ENCODE measurements around the gene SEMA4D.

SEMA4D gene

DNA sequence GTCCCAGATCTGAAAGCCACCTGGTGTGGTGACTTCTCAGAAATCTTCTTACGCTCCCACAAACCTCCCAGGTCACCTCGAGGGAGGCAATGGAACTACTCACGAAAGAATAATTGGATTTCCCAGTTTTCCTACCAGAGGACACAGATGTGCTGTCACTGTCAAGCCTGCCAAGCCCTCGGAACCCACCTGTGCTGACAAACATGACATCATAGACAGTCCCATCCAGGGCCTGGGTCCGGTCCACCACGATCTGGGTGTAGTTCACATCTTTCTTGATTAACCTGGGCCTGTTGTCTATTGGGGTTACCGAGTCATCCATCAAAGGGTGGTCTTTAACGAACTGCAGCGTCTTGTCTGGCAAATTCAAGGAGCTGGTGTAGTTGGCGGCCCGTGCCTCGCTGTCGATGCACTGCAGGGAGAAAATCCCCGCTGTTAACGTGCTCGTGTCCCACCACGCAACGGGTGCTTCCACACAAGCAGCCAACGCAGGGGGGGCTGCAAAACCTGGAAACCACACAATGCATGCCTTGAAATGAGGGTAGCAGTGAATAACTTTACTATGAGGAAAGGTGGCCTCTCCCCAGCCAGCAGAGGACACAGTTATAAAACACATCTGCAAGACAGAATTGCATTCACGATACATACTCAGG lies 110.6 kb downstream of the SEMA4D start:
- Histone ChIP-seq H3K9ac (no peak overlapping the region), H3K36me3 (ENCODE audit: insufficient read depth) (peaks cover 24% of the 10 kb centered on the region; the same call in 1 of the 2 replicates), H4K20me1 (ENCODE audit: insufficient read depth) (no peaks in the 10 kb centered on the region)

DNA sequence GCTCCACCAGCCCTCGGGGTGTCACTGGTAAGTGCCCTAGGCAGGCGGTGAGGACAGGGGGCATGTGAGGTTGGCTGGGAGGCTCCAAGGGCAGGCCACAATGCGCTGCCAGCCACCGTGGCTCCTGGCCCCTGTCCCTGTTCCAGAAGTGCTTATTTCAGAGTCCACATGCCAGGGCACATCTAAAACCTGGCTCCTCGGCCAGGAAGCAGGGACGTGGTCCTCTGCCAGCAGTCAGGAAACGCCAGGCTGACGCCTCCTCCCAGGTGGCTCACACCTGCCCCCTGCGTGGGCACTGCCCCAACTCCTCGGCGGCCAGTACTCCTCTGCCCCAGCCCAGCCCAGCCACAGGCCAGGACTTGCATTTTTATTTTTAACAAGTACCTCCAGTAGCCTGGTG lies 111.1 kb downstream of the SEMA4D start:
- TF ChIP-seq, protein P1, sequence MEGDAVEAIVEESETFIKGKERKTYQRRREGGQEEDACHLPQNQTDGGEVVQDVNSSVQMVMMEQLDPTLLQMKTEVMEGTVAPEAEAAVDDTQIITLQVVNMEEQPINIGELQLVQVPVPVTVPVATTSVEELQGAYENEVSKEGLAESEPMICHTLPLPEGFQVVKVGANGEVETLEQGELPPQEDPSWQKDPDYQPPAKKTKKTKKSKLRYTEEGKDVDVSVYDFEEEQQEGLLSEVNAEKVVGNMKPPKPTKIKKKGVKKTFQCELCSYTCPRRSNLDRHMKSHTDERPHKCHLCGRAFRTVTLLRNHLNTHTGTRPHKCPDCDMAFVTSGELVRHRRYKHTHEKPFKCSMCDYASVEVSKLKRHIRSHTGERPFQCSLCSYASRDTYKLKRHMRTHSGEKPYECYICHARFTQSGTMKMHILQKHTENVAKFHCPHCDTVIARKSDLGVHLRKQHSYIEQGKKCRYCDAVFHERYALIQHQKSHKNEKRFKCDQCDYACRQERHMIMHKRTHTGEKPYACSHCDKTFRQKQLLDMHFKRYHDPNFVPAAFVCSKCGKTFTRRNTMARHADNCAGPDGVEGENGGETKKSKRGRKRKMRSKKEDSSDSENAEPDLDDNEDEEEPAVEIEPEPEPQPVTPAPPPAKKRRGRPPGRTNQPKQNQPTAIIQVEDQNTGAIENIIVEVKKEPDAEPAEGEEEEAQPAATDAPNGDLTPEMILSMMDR (conservative IDR thresholded peaks at IDR 0.05; ENCODE audit: low read depth, low read length) = no peak
- H3K4me3 ChIP-seq (IDR thresholded peaks at IDR 0.05; ENCODE audit: insufficient read depth, low read depth, low read length) = no peak overlapping the region
- H4K20me1 ChIP-seq (ENCODE audit: insufficient read depth) = no peaks in the 10 kb centered on the region
- H3K9ac ChIP-seq = no peak overlapping the region
- no peak overlapping the region for H3K27ac ChIP-seq
- H3K4me2 ChIP-seq = no peak overlapping the region
- H3K27me3 ChIP-seq (ENCODE audit: insufficient read depth, low read depth) = no peaks in the 10 kb centered on the region
- peaks cover 30% of the 10 kb centered on the region for H3K4me1 ChIP-seq (ENCODE audit: low read depth, poor library complexity, severe bottlenecking)
- H3K79me2 ChIP-seq (ENCODE audit: insufficient read depth, low read depth) = no peaks in the 10 kb centered on the region
- H2AFZ ChIP-seq (ENCODE audit: low read depth) = no peak overlapping the region
- H3K36me3 ChIP-seq (ENCODE audit: insufficient read depth) = peaks cover 19% of the 10 kb centered on the region; the same call in 1 of the 2 replicates

More for the DNA sequence above, 110.6 kb downstream of the SEMA4D start:
- Histone ChIP-seq H3K4me3 (IDR thresholded peaks at IDR 0.05; ENCODE audit: insufficient read depth, low read depth, low read length) (no peak overlapping the region), H3K27ac (no peak overlapping the region), H3K27me3 (ENCODE audit: insufficient read depth, low read depth) (no peaks in the 10 kb centered on the region), H3K4me2 (no peak overlapping the region), H3K4me1 (ENCODE audit: low read depth, poor library complexity, severe bottlenecking) (peaks cover 30% of the 10 kb centered on the region), H3K79me2 (ENCODE audit: insufficient read depth, low read depth) (no peaks in the 10 kb centered on the region), H2AFZ (ENCODE audit: low read depth) (no peak overlapping the region)
- TF ChIP-seq, protein P1 (conservative IDR thresholded peaks at IDR 0.05; ENCODE audit: low read depth, low read length) = no peak

DNA sequence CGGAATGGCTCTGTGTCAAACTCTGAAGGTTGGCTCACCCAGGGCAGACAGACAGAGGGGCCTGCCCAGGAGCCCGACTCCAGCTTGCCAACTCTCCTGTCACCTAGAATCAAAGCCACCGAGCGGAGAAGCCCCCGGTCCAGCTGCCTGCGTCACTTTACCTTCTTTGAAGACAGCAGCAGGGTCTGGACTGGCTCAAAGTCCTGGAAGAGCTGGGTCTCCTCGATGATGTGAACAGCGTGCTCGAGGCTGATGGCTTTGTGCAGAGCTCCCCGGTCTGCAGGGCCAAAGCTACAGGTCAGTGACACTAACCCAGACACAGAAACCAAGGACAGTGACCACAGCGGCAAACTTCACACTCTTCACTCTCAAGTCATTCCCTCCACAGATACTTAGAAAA lies 111.7 kb downstream of the SEMA4D start:
- Histone ChIP-seq H3K4me2 (no peak overlapping the region), H4K20me1 (ENCODE audit: insufficient read depth) (no peaks in the 10 kb centered on the region), H3K9ac (no peak overlapping the region), H3K27ac (no peak overlapping the region), H3K27me3 (ENCODE audit: insufficient read depth, low read depth) (no peaks in the 10 kb centered on the region), H3K4me1 (ENCODE audit: low read depth, poor library complexity, severe bottlenecking) (peaks cover 30% of the 10 kb centered on the region), H2AFZ (ENCODE audit: low read depth) (no peak overlapping the region), H3K4me3 (IDR thresholded peaks at IDR 0.05; ENCODE audit: insufficient read depth, low read depth, low read length) (no peak overlapping the region), H3K79me2 (ENCODE audit: insufficient read depth, low read depth) (no peaks in the 10 kb centered on the region), H3K36me3 (ENCODE audit: insufficient read depth) (peaks cover 14% of the 10 kb centered on the region; the same call in 1 of the 2 replicates)
- TF ChIP-seq, protein P1 (conservative IDR thresholded peaks at IDR 0.05; ENCODE audit: low read depth, low read length) = no peak

DNA sequence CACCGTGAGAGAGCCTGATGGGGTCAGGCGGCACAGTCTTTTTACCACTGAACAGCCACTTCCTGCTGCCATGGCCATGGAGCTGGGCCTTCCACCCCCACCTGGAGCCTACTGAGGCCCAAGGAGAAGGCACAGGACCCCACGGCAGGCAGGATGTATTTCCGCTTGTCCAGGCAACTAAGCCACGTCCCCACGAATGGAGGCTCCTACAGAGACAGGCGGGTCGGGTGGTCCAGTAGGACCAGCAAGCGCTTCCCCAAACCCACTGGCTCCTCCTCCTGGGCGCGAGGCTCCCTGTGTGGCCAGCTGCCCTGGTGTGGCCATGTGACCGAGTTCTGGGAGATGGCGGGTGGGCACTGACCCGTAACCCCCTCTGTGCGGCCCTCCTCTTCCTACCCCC lies 113.1 kb downstream of the SEMA4D start:
- Histone ChIP-seq H3K27ac (no peak overlapping the region), H3K4me1 (ENCODE audit: low read depth, poor library complexity, severe bottlenecking) (peaks cover 19% of the 10 kb centered on the region)

More for the DNA sequence above, 113.1 kb downstream of the SEMA4D start:
- H3K9ac ChIP-seq = no peak overlapping the region
- H3K79me2 ChIP-seq (ENCODE audit: insufficient read depth, low read depth) = no peaks in the 10 kb centered on the region
- no peak overlapping the region for H2AFZ ChIP-seq (ENCODE audit: low read depth)
- H4K20me1 ChIP-seq (ENCODE audit: insufficient read depth) = no peaks in the 10 kb centered on the region
- H3K4me3 ChIP-seq (IDR thresholded peaks at IDR 0.05; ENCODE audit: insufficient read depth, low read depth, low read length) = no peak overlapping the region
- peaks cover 9% of the 10 kb centered on the region; the same call in 1 of the 2 replicates for H3K36me3 ChIP-seq (ENCODE audit: insufficient read depth)
- H3K27me3 ChIP-seq (ENCODE audit: insufficient read depth, low read depth) = no peaks in the 10 kb centered on the region
- no peak overlapping the region for H3K4me2 ChIP-seq
- TF ChIP-seq, protein P1 (conservative IDR thresholded peaks at IDR 0.05; ENCODE audit: low read depth, low read length) = no peak

Measured in KMS-11 (cell line).